ENCODE data around the gene TMIGD2. TPM values are rescaled to one million over a fixed set of nuclear protein-coding genes. Genes with fewer than 3 reads are reported as not detected.

Gene TMIGD2
- total RNA-seq, 1 experiment from 2014 or later: not detected

Other genes with a start within 250 kb of the TMIGD2 start
- gene ZBTB7A, start 235.5 kb downstream of the TMIGD2 start, total RNA-seq (2021; ENCODE audit: unreplicated experiment): 48.0 TPM
- 151 TPM for gene MAP2K2, start 178.3 kb downstream of the TMIGD2 start, total RNA-seq (2021; ENCODE audit: unreplicated experiment)
- gene CREB3L3, start 148.8 kb downstream of the TMIGD2 start, total RNA-seq (2021; ENCODE audit: unreplicated experiment): not detected
- gene SIRT6, start 119.8 kb downstream of the TMIGD2 start, total RNA-seq (2021; ENCODE audit: unreplicated experiment): 19.8 TPM
- 0.26 TPM for gene ANKRD24, start 119.7 kb downstream of the TMIGD2 start, total RNA-seq (2021; ENCODE audit: unreplicated experiment)
- gene EBI3, start 72.9 kb downstream of the TMIGD2 start, total RNA-seq (2021; ENCODE audit: unreplicated experiment): 3.0 TPM
- 15.9 TPM for gene YJU2, start 55.3 kb downstream of the TMIGD2 start, total RNA-seq (2021; ENCODE audit: unreplicated experiment)
- 0.46 TPM for gene SHD, start 23.1 kb downstream of the TMIGD2 start, total RNA-seq (2021; ENCODE audit: unreplicated experiment)
- gene FSD1, start 2.2 kb upstream of the TMIGD2 start, total RNA-seq (2021; ENCODE audit: unreplicated experiment): 12.1 TPM
- 10.0 TPM for gene STAP2, start 36.4 kb upstream of the TMIGD2 start, total RNA-seq (2021; ENCODE audit: unreplicated experiment)
- 22.9 TPM for gene MPND, start 41.2 kb upstream of the TMIGD2 start, total RNA-seq (2021; ENCODE audit: unreplicated experiment)
- gene SH3GL1, start 98.2 kb upstream of the TMIGD2 start, total RNA-seq (2021; ENCODE audit: unreplicated experiment): 57.1 TPM
- 45.4 TPM for gene CHAF1A, start 100.3 kb upstream of the TMIGD2 start, total RNA-seq (2021; ENCODE audit: unreplicated experiment)
- gene UBXN6, start 155.4 kb upstream of the TMIGD2 start, total RNA-seq (2021; ENCODE audit: unreplicated experiment): 55.6 TPM
- 56.9 TPM for gene HDGFL2, start 169.9 kb upstream of the TMIGD2 start, total RNA-seq (2021; ENCODE audit: unreplicated experiment)
- 10.2 TPM for gene PLIN4, start 216.1 kb upstream of the TMIGD2 start, total RNA-seq (2021; ENCODE audit: unreplicated experiment)
- 0.64 TPM for gene PLIN5, start 232.8 kb upstream of the TMIGD2 start, total RNA-seq (2021; ENCODE audit: unreplicated experiment)
- gene LRG1, start 237.6 kb upstream of the TMIGD2 start, total RNA-seq (2021; ENCODE audit: unreplicated experiment): 0.08 TPM